Omental fat pad (tissue), 4 donors: ENCODE data around the gene LATS2. TPM values are rescaled to one million over a fixed set of nuclear protein-coding genes. Genes with fewer than 3 reads are reported as not detected.
A peak's percentile ranks its signal among the peaks of the same experiment; 100 is the strongest.

Experiments
- ATAC-seq: fragments of 150-250 bp; one replicate; pipeline ENCODE4 v1.9.1; 2016; ENCODE audit warnings: mild to moderate bottlenecking, moderate library complexity; ENCODE audit not compliant: low FRiP score
- DNase-seq: peaks from one replicate; pipeline ENCODE4 v3.0.0-alpha.2; 2019; ENCODE audit warnings: low spot score
- total RNA-seq, 4 donors: library from RNA; depleted of rRNA; stranded (reverse); fragments of >200 nt; gene quantifications; one replicate each; pipeline ENCODE4 v1.1.0, GENCODE V29; 2016
- TF ChIP-seq, protein P1 (sequence below), 3 donors: fragments of 450-650 bp; IDR thresholded peaks; one replicate each; pipeline ENCODE4 v1.5.1; 2016 to 2017; ENCODE audit warnings: antibody characterized with exemption in 3 of 3, mild to moderate bottlenecking in 3 of 3, moderate library complexity in 2 of 3

Gene LATS2
- total RNA-seq, 4 donors from 2014 or later, result 27.6 to 48.0 (median 36.4) TPM

DNA sequence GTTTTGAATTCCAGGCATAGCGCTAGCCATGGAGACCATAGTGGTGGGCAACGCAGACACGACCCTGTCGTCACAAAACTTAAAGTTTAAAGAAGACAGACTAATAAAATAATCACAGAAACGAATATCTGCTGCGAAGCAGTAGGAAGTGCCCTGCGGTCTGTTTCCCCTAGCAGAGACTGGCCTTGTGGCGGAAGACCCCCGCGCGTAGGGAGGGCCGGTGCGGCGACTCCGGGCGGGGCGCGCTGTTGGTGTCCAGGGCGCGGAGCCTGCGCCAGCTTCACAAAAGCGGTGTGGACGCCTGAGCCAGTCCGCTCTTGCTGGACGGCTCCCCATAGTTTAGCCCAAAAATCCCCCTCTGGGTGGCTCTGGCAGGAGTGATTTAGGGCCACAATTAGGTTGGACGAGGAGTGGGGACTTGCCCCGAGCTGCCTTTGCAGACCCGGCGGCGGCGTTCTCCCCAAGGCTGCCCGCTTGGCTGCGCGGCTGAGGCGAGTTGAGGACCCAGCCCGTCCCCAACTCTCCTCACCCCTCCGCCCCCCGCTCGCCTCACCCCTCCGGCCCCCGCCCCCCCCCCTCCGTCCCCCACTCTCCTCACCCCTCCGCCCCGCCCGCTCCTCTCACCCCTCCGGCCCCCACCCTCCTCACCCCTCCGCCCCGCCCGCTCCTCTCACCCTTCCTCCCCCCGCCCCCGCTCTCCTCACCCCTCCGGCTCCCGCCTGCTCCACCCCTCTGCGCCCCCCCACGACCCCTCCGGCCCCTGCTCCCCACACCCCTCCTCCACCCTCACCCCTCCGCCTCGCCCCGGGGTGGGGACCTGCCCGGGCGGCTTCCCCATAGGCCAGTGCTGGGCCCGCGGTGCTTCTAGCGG lies 14.2 kb upstream of the LATS2 start:
- peak; percentile 59 for ATAC-seq
- no peak for DNase-seq
- TF ChIP-seq, protein P1, sequence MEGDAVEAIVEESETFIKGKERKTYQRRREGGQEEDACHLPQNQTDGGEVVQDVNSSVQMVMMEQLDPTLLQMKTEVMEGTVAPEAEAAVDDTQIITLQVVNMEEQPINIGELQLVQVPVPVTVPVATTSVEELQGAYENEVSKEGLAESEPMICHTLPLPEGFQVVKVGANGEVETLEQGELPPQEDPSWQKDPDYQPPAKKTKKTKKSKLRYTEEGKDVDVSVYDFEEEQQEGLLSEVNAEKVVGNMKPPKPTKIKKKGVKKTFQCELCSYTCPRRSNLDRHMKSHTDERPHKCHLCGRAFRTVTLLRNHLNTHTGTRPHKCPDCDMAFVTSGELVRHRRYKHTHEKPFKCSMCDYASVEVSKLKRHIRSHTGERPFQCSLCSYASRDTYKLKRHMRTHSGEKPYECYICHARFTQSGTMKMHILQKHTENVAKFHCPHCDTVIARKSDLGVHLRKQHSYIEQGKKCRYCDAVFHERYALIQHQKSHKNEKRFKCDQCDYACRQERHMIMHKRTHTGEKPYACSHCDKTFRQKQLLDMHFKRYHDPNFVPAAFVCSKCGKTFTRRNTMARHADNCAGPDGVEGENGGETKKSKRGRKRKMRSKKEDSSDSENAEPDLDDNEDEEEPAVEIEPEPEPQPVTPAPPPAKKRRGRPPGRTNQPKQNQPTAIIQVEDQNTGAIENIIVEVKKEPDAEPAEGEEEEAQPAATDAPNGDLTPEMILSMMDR (IDR thresholded peaks at IDR 0.05), result no peak

DNA sequence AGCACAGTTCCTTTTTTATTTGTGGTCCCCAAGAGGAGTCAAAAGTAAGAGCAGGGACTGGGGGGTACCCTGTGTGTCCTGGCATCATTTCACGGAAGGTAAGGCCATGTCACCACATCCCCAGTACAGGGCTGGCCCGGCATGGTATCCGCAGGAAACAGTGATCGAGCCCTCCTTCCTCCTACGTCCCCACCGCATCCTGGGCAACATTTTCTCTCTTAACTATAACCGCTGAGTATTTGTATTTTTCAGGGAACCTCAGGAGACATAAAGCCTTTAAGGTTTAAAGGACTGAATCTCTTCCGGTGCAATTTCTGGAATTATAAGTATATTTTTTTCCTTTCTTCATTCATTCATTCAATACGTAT lies 13.6 kb upstream of the LATS2 start:
- TF ChIP-seq, protein P1 (IDR thresholded peaks at IDR 0.05), result no peak
- ATAC-seq (peak; percentile 12), DNase-seq (no peak)

DNA sequence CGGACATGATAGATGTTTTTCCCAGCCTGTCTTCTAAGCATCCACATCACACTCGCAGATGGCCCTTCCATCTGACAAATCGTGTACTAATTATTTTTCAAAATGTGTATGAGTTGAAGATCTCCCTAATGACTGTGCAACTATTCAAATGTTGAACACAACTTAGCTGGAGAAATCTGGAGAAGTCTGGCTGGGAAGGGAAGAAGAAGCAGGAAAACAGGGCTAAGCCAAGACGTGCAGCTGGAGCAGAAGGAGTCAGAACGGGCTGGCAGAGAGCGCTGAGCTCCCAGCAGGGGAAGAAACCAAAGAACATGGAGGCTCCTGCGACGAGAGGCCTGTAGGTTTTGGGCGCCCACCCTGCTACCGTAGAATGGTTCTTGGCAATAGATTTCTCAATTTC lies 13.2 kb upstream of the LATS2 start:
- no peak for DNase-seq
- ATAC-seq, result no peak
- TF ChIP-seq, protein P1 (IDR thresholded peaks at IDR 0.05), result no peak

DNA sequence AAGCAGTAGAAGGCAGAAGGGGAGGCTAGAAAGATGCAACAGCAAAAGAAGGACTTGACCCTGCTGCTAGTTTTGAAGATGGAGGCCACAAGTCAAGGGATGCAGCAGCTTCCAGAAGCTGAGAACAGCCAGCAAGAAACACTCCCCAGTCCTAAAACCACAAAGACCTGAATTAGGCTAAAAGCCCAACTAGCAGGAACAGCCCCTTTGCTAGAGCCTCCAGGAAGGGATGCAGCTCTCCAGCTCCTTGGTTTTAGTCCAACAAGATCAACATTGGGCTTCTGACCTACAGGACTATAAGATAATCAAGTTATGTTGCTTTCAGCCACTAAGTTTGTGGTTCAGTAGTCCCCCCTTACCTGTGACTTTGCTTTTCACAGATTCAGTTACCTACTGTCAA lies 10.5 kb upstream of the LATS2 start:
- no peak for DNase-seq
- no peak for ATAC-seq
- TF ChIP-seq, protein P1 (IDR thresholded peaks at IDR 0.05), result no peak

DNA sequence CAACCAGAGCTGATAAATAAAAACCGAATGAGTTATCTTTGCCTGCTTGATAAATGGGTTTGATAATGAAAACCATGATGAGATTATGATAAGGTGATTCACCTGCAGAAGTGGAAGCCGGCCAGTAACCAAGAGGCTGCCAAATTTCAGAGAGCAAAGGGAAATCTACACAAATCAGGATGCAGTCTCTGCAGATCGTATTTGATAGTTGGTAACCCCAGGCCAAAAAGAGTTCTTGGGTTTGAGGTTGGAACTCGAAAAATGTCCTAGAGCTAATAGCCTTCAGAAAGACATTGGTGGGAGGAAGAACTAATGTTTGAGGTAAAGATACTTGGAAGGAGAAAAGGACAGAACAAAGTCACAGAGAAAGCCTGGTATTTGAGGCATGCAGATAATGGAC lies 9.6 kb upstream of the LATS2 start:
- ATAC-seq (no peak), DNase-seq (no peak)
- TF ChIP-seq, protein P1 (IDR thresholded peaks at IDR 0.05), result no peak

DNA sequence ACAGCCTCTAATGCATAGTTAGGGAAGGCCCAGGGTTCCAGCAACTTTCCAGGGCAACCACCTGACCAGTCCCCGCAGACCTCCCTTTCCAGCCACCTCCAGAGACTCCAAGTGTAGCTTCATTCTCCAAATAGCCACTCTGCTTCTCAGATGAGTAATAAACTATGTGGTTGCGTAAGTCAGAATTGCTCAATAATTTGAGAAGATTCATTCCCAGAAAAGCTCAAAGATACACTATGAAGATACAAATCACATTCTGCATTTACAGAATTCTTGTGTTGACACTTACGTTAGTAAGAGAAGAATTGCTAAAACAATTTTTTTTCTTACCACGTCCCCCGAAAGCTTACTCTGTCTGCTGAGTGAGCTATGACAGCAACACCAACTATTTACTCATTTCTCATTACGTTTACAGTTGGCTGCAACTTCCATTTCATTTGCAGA lies 8.2 kb upstream of the LATS2 start:
- TF ChIP-seq, protein P1 (IDR thresholded peaks at IDR 0.05), result no peak
- DNase-seq, result no peak
- ATAC-seq, result peak; percentile 96

DNA sequence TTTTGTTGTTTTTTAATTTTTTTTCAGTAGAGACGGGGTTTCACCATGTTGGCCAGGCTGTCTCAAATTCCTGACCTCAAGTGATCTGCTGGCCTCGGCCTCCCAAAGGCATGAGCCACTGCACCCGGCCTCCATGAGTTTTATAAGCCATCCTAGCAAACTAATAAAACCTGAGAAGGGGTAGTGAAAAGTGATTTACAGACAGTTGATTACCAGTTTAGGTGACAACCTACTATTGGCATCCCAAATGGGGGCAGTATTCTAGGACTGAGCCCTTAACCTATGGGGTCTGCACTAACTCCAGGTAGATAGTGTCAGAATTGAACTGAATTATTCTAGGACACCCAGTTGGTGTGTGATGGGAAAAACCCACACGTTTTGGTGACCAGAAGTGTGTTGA lies 6.5 kb upstream of the LATS2 start:
- TF ChIP-seq, protein P1 (IDR thresholded peaks at IDR 0.05), result no peak
- ATAC-seq (no peak), DNase-seq (no peak)
